ENCODE results near the gene ATXN1.

ATXN1 gene

GRCh38 chr6:16596616-16597331 lies 164.5 kb downstream of the ATXN1 start:
- DNase-seq = no peak

GRCh38 chr6:16595514-16596120 lies 165.6 kb downstream of the ATXN1 start:
- no peak for DNase-seq

- DNase-seq = no peak
Observed at GRCh38 chr6:16594849-16595248, 166.4 kb downstream of the ATXN1 start.

GRCh38 chr6:16592223-16592911 lies 168.9 kb downstream of the ATXN1 start:
- DNase-seq = no peak

- no peak for DNase-seq
Observed at GRCh38 chr6:16591396-16592222, 169.7 kb downstream of the ATXN1 start.

GRCh38 chr6:16585805-16586204 lies 175.5 kb downstream of the ATXN1 start:
- DNase-seq = no peak

GRCh38 chr6:16583144-16583762 lies 178.0 kb downstream of the ATXN1 start:
- no peak for DNase-seq

- DNase-seq = no peak
Observed at GRCh38 chr6:16582446-16583143, 178.7 kb downstream of the ATXN1 start.

GRCh38 chr6:16578695-16579285 lies 182.5 kb downstream of the ATXN1 start:
- DNase-seq = no peak

- DNase-seq = no peak
Observed at GRCh38 chr6:16576451-16577368, 184.6 kb downstream of the ATXN1 start.

GRCh38 chr6:16575655-16576054 lies 185.6 kb downstream of the ATXN1 start:
- DNase-seq = no peak

- no peak for DNase-seq
Observed at GRCh38 chr6:16572943-16573342, 188.3 kb downstream of the ATXN1 start.

GRCh38 chr6:16572317-16572716 lies 188.9 kb downstream of the ATXN1 start:
- no peak for DNase-seq

GRCh38 chr6:16570946-16571345 lies 190.3 kb downstream of the ATXN1 start:
- no peak for DNase-seq

- no peak for DNase-seq
Observed at GRCh38 chr6:16570221-16570553, 191.1 kb downstream of the ATXN1 start.

GRCh38 chr6:16568128-16568527 lies 193.1 kb downstream of the ATXN1 start:
- DNase-seq = no peak

GRCh38 chr6:16567071-16567470 lies 194.2 kb downstream of the ATXN1 start:
- no peak for DNase-seq

GRCh38 chr6:16564436-16564835 lies 196.8 kb downstream of the ATXN1 start:
- no peak for DNase-seq

- DNase-seq = no peak
Observed at GRCh38 chr6:16563628-16564240, 197.5 kb downstream of the ATXN1 start.

- no peak for DNase-seq
Observed at GRCh38 chr6:16562498-16562897, 198.8 kb downstream of the ATXN1 start.

Data from activated CD8-positive, alpha-beta memory T cell treated with anti-CD3 and anti-CD28 coated beads, Interleukin-2, amount 50 U/mL, for 48 hours (primary cell).